OCI-LY1 (cell line): Measurements from ENCODE around the gene TCF23.

ENCODE experiments used
- H2AFZ ChIP-seq: fragments of 200-600 bp; sonication (generic), shearing (Covaris generic); 2 replicates; pipeline ENCODE4 v1.6.0; 2014; ENCODE audit warnings: antibody characterized with exemption, mild to moderate bottlenecking, low read length
- H3F3A ChIP-seq: fragments of 200-600 bp; sonication (generic), shearing (Covaris generic); 2 replicates; pipeline ENCODE4 v1.6.0; 2014; ENCODE audit warnings: mild to moderate bottlenecking, antibody characterized with exemption, low read length, moderate library complexity; ENCODE audit not compliant: insufficient read depth
- H3K27ac ChIP-seq: fragments of 200-600 bp; sonication (generic); 2 replicates; pipeline ENCODE4 v1.5.1; 2014; ENCODE audit warnings: low read length, mixed run types, mild to moderate bottlenecking, low read depth; ENCODE audit not compliant: poor library complexity, severe bottlenecking
- H3K27me3 ChIP-seq: fragments of 200-600 bp; sonication (generic); 2 replicates; pipeline ENCODE4 v1.6.0; 2014; ENCODE audit warnings: antibody characterized with exemption, mild to moderate bottlenecking, low read length, moderate library complexity; ENCODE audit not compliant: insufficient read depth
- H3K36me3 ChIP-seq: fragments of 200-600 bp; sonication (generic); 2 replicates; pipeline ENCODE4 v1.6.1; 2014; ENCODE audit warnings: mild to moderate bottlenecking, antibody characterized with exemption, low read length, moderate library complexity, mixed read lengths; ENCODE audit not compliant: insufficient read depth
- H3K4me1 ChIP-seq: fragments of 200-600 bp; sonication (generic); 2 replicates; pipeline ENCODE4 v1.5.1; 2014; ENCODE audit warnings: mild to moderate bottlenecking, low read length, moderate library complexity; ENCODE audit not compliant: insufficient read depth, severe bottlenecking
- H3K4me2 ChIP-seq: fragments of 200-600 bp; sonication (generic), shearing (Covaris generic); 2 replicates; pipeline ENCODE4 v1.6.1; 2014; ENCODE audit warnings: low read length
- H3K4me3 ChIP-seq: fragments of 200-600 bp; sonication (generic); 2 replicates; pipeline ENCODE4 v1.5.1; 2014; ENCODE audit warnings: low read length, low read depth, mild to moderate bottlenecking, mixed read lengths; ENCODE audit not compliant: poor library complexity, severe bottlenecking
- H3K79me2 ChIP-seq: fragments of 200-600 bp; shearing (Covaris generic); 2 replicates; pipeline ENCODE4 v1.6.1; 2016; ENCODE audit warnings: mixed run types, low read length, mixed read lengths; ENCODE audit not compliant: insufficient read depth
- H3K9ac ChIP-seq: fragments of 200-600 bp; sonication (generic), shearing (Covaris generic); 2 replicates; pipeline ENCODE4 v1.6.1; 2014; ENCODE audit warnings: mild to moderate bottlenecking, low read length, mixed read lengths
- H3K9me2 ChIP-seq: fragments of 200-600 bp; sonication (generic), shearing (Covaris generic); 2 replicates; pipeline ENCODE4 v1.6.1; 2014; ENCODE audit warnings: low read depth, mild to moderate bottlenecking, low read length, mixed read lengths
- H3K9me3 ChIP-seq: fragments of 200-600 bp; shearing (Covaris generic); 2 replicates; pipeline ENCODE4 v1.6.1; 2014; ENCODE audit warnings: low read length, mixed read lengths
- H4K20me1 ChIP-seq: fragments of 200-600 bp; sonication (generic), shearing (Covaris generic); 2 replicates; pipeline ENCODE4 v1.6.0; 2016; ENCODE audit warnings: mild to moderate bottlenecking, low read length; ENCODE audit not compliant: insufficient read depth
- EZH2 ChIP-seq: fragments of 200-600 bp; sonication (generic), shearing (Covaris generic); IDR thresholded peaks from 2 replicates; pipeline ENCODE4 v1.8.0; 2017; ENCODE audit warnings: borderline replicate concordance, mixed run types, mild to moderate bottlenecking, antibody characterized with exemption, low read length, moderate library complexity, mixed read lengths
- TF ChIP-seq, protein P1 (sequence below): fragments of 200-600 bp; sonication (generic), shearing (Covaris generic); IDR thresholded peaks from 2 replicates; pipeline ENCODE4 v1.5.1; 2017; ENCODE audit warnings: mild to moderate bottlenecking, antibody characterized with exemption, low read length, moderate library complexity, mixed read lengths

Gene TCF23

DNA sequence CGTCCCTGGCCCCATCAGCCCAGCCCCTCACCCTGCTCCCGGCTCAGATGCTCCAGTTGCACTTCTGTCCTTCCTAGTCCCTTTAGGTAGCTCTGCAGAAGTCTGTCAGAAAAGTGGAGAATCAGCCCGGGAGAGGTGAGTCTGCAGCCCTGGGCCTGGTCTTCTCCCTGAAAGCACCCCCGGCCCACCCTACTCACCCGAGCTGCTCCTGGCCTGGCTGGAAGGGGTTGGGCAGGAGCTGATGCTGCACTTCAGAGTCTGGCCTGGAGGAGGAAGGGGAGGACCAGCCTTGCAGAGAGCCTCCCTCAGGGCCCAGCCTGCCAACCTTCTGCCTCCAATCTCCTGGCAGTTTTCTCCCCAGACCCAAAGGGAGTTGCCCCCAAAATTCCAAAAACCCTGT is 46.5 kb upstream of the TCF23 start:
- H3K36me3 ChIP-seq, result no peaks in the 10 kb centered on the region
- H3K9me2 ChIP-seq, result no peaks in the 10 kb centered on the region
- H3F3A ChIP-seq, result no peaks in the 10 kb centered on the region
- H2AFZ ChIP-seq, result no peak overlapping the region
- no peak overlapping the region for H3K4me3 ChIP-seq
- no peak overlapping the region for H3K4me2 ChIP-seq
- TF ChIP-seq, protein P1, sequence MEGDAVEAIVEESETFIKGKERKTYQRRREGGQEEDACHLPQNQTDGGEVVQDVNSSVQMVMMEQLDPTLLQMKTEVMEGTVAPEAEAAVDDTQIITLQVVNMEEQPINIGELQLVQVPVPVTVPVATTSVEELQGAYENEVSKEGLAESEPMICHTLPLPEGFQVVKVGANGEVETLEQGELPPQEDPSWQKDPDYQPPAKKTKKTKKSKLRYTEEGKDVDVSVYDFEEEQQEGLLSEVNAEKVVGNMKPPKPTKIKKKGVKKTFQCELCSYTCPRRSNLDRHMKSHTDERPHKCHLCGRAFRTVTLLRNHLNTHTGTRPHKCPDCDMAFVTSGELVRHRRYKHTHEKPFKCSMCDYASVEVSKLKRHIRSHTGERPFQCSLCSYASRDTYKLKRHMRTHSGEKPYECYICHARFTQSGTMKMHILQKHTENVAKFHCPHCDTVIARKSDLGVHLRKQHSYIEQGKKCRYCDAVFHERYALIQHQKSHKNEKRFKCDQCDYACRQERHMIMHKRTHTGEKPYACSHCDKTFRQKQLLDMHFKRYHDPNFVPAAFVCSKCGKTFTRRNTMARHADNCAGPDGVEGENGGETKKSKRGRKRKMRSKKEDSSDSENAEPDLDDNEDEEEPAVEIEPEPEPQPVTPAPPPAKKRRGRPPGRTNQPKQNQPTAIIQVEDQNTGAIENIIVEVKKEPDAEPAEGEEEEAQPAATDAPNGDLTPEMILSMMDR, result no peak
- TF ChIP-seq EZH2, result no peak
- H3K27ac ChIP-seq, result no peak overlapping the region
- H3K9ac ChIP-seq, result no peak overlapping the region
- H4K20me1 ChIP-seq, result no peaks in the 10 kb centered on the region
- no peaks in the 10 kb centered on the region for H3K79me2 ChIP-seq
- no peaks in the 10 kb centered on the region; the same call in 1 of the 2 replicates for H3K27me3 ChIP-seq
- no peaks in the 10 kb centered on the region for H3K9me3 ChIP-seq
- H3K4me1 ChIP-seq, result no peaks in the 10 kb centered on the region

GRCh38 chr2:27105981-27106380 is 42.8 kb upstream of the TCF23 start:
- H3K9me2 ChIP-seq, result no peaks in the 10 kb centered on the region
- H3K4me3 ChIP-seq, result no peak overlapping the region
- H3K79me2 ChIP-seq, result no peaks in the 10 kb centered on the region
- H3F3A ChIP-seq, result no peaks in the 10 kb centered on the region
- H3K9ac ChIP-seq, result no peak overlapping the region
- no peak overlapping the region for H2AFZ ChIP-seq
- H3K9me3 ChIP-seq, result no peaks in the 10 kb centered on the region
- H3K27ac ChIP-seq, result no peak overlapping the region
- H3K4me1 ChIP-seq, result no peaks in the 10 kb centered on the region
- H4K20me1 ChIP-seq, result no peaks in the 10 kb centered on the region
- H3K27me3 ChIP-seq, result no peaks in the 10 kb centered on the region; the same call in 1 of the 2 replicates
- no peaks in the 10 kb centered on the region; the same call in 1 of the 2 replicates for H3K36me3 ChIP-seq
- no peak overlapping the region for H3K4me2 ChIP-seq
- TF ChIP-seq EZH2, result no peak
- TF ChIP-seq, protein P1, result no peak

DNA sequence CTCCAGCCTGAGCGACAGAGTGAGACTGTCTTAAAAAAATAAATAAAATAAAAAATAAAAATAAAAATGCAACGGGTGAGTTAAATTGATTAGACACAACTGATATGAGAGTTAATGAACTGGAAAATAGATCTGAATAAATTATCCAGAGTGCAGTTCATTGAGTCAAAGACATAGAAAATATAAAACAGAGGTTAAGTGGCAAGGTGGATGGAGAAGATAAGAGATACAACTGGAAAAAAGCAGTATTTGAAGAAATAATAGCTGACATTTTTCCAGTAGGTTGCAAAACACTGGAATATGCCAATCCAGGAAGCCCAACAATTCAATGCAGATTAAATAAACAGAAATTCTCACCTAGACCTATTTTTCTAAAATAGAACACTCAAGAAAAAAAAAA is 40.6 kb upstream of the TCF23 start:
- TF ChIP-seq EZH2, result no peak
- TF ChIP-seq, protein P1, result no peak
- no peaks in the 10 kb centered on the region for H3K79me2 ChIP-seq
- H3K27me3 ChIP-seq, result no peaks in the 10 kb centered on the region
- H2AFZ ChIP-seq, result no peak overlapping the region
- no peaks in the 10 kb centered on the region for H3F3A ChIP-seq
- no peaks in the 10 kb centered on the region for H3K9me3 ChIP-seq
- H4K20me1 ChIP-seq, result no peaks in the 10 kb centered on the region
- H3K4me1 ChIP-seq, result no peaks in the 10 kb centered on the region
- H3K4me2 ChIP-seq, result no peak overlapping the region
- H3K27ac ChIP-seq, result no peak overlapping the region
- no peaks in the 10 kb centered on the region for H3K9me2 ChIP-seq
- H3K36me3 ChIP-seq, result no peaks in the 10 kb centered on the region; the same call in 1 of the 2 replicates
- no peak overlapping the region for H3K4me3 ChIP-seq
- no peak overlapping the region for H3K9ac ChIP-seq
